H1 (cell line): ENCODE measurements around the gene IFNGR1. TPM values are rescaled to one million over a fixed set of nuclear protein-coding genes. Genes with fewer than 3 reads are reported as not detected.

ENCODE experiments used
- CTCF ChIA-PET: fragments of 300-600 bp; sonication (Branson Sonifier 250); formaldehyde crosslinking; loops from one replicate; lab custom pipeline; 2021; ENCODE audit not compliant: partially characterized antibody; lab: Charles Lee
- POLR2A ChIA-PET: fragments of 300-600 bp; sonication (Branson Sonifier 250); formaldehyde crosslinking; loops from one replicate; lab custom pipeline; 2021; ENCODE audit warnings: inconsistent platforms; ENCODE audit not compliant: partially characterized antibody; lab: Charles Lee
- DNase-seq, 2 experiments: peaks; one replicate each; pipeline versions ENCODE4 v3.0.0 to v3.0.0-alpha.2; 2010 to 2022; ENCODE audit warnings: low spot score in 2 of 2, low read depth in 1 of 2, mixed read lengths in 1 of 2
- FAIRE-seq: peaks from 2 replicates; lab custom pipeline; 2011; peaks lifted over from hg19 to GRCh38; lab: Jason Lieb, UNC
- H2AFZ ChIP-seq: 2 replicates; pipeline ENCODE4 v1.8.1; 2012; ENCODE audit warnings: low read length, inconsistent platforms
- H2AK5ac ChIP-seq: 2 replicates; pipeline ENCODE4 v1.6.1; 2013; ENCODE audit warnings: low read depth, low read length
- H2BK120ac ChIP-seq: replicated peaks from 2 replicates; pipeline ENCODE3; 2013; ENCODE audit warnings: low read depth, low read length, inconsistent platforms
- H2BK12ac ChIP-seq: 2 replicates; pipeline ENCODE4 v1.6.1; 2013; ENCODE audit warnings: low read depth, low read length
- H2BK15ac ChIP-seq: 2 replicates; pipeline ENCODE4 v1.6.1; 2013; ENCODE audit warnings: low read length
- H2BK20ac ChIP-seq: 2 replicates; pipeline ENCODE4 v1.6.1; 2013; ENCODE audit warnings: low read length
- H2BK5ac ChIP-seq: 2 replicates; pipeline ENCODE4 v1.6.1; 2013; ENCODE audit warnings: low read depth, low read length
- H3K14ac ChIP-seq: 2 replicates; pipeline ENCODE4 v1.6.1; 2013; ENCODE audit warnings: inconsistent platforms; ENCODE audit not compliant: insufficient read length
- H3K18ac ChIP-seq: 2 replicates; pipeline ENCODE4 v1.6.1; 2013; ENCODE audit warnings: low read length; ENCODE audit errors: extremely low read depth
- H3K23ac ChIP-seq: 2 replicates; pipeline ENCODE4 v1.6.1; 2013; ENCODE audit warnings: inconsistent platforms; ENCODE audit not compliant: insufficient read length
- H3K23me2 ChIP-seq: 2 replicates; pipeline ENCODE4 v1.6.1; 2013; ENCODE audit warnings: low read depth, low read length
- H3K27ac ChIP-seq: 2 replicates; pipeline ENCODE4 v1.6.1; 2011; ENCODE audit warnings: low read depth, low read length, inconsistent platforms
- H3K27me3 ChIP-seq, 4 experiments: replicated peaks in 1 of 4; 1 replicate in 1 of 4; 2 replicates in 3 of 4; pipeline versions ENCODE4 v1.6.1 to v1.8.1; 2011 to 2013; ENCODE audit warnings: low read length in 3 of 4, mild to moderate bottlenecking in 3 of 4, inconsistent platforms in 2 of 4, mixed read lengths in 2 of 4, moderate library complexity in 1 of 4; ENCODE audit not compliant: control insufficient read depth in 3 of 4, insufficient read depth in 3 of 4; ENCODE audit errors: extremely low read depth in 1 of 4
- H3K36me3 ChIP-seq, 4 experiments: 2 replicates each; pipeline versions ENCODE4 v1.6.1 to v1.8.1; 2011 to 2013; ENCODE audit warnings: mild to moderate bottlenecking in 4 of 4, low read length in 3 of 4, moderate library complexity in 2 of 4, control low read depth in 1 of 4, inconsistent platforms in 1 of 4; ENCODE audit not compliant: insufficient read depth in 4 of 4, control insufficient read depth in 2 of 4
- H3K4ac ChIP-seq: replicated peaks from 2 replicates; pipeline ENCODE3; 2013; ENCODE audit warnings: low read length, low read depth, mixed read lengths, inconsistent platforms; ENCODE audit not compliant: insufficient read length
- H3K4me1 ChIP-seq, 4 experiments: replicated peaks in 1 of 4; 1 replicate in 1 of 4; 2 replicates in 3 of 4; pipeline versions ENCODE4 v1.6.1 to v1.8.1; 2011 to 2013; ENCODE audit warnings: low read length in 3 of 4, inconsistent platforms in 2 of 4, mixed read lengths in 1 of 4; ENCODE audit not compliant: insufficient read depth in 4 of 4, control insufficient read depth in 3 of 4
- H3K4me2 ChIP-seq, 2 experiments: 2 replicates each; pipeline versions ENCODE4 v1.6.1 to v1.8.1; 2011 to 2013; ENCODE audit warnings: low read depth in 2 of 2, low read length in 2 of 2, control low read depth in 1 of 2, inconsistent platforms in 1 of 2, mild to moderate bottlenecking in 1 of 2; ENCODE audit not compliant: insufficient read depth in 1 of 2
- H3K4me3 ChIP-seq, 4 experiments: fragments of 200-600, 300-600 bp in 1 of 4; sonication (generic), shearing (Covaris generic), sonication (Bioruptor Twin) in 1 of 4; 2 replicates each; pipeline versions ENCODE4 v1.5.1 to v1.8.1; 2011 to 2016; ENCODE audit warnings: low read length in 4 of 4, low read depth in 3 of 4, control low read depth in 2 of 4, inconsistent platforms in 2 of 4, mild to moderate bottlenecking in 2 of 4, mixed read lengths in 1 of 4, moderate library complexity in 1 of 4; ENCODE audit not compliant: insufficient read depth in 2 of 4; ENCODE audit errors: extremely low read depth in 1 of 4
- H3K56ac ChIP-seq: replicated peaks from 2 replicates; pipeline ENCODE3; 2013; ENCODE audit warnings: low read depth, mild to moderate bottlenecking, mixed read lengths, low read length, inconsistent platforms; ENCODE audit not compliant: insufficient read length
- H3K79me1 ChIP-seq: 2 replicates; pipeline ENCODE4 v1.6.1; 2013; ENCODE audit warnings: low read depth, low read length, control low read depth
- H3K79me2 ChIP-seq, 2 experiments: 2 replicates each; pipeline versions ENCODE4 v1.6.1 to v1.8.1; 2012 to 2013; ENCODE audit warnings: low read length in 2 of 2, mild to moderate bottlenecking in 2 of 2, inconsistent platforms in 1 of 2; ENCODE audit not compliant: insufficient read depth in 2 of 2, control insufficient read depth in 1 of 2
- H3K9ac ChIP-seq, 4 experiments: replicated peaks in 1 of 4; 1 replicate in 1 of 4; 2 replicates in 3 of 4; pipeline versions ENCODE4 v1.6.1 to v1.8.1; 2011 to 2013; ENCODE audit warnings: low read depth in 3 of 4, low read length in 3 of 4, control low read depth in 2 of 4, mild to moderate bottlenecking in 2 of 4, moderate library complexity in 2 of 4, inconsistent platforms in 1 of 4; ENCODE audit errors: extremely low read depth in 1 of 4
- H3K9me3 ChIP-seq, 2 experiments: 2 replicates each; pipeline versions ENCODE4 v1.6.1 to v1.8.1; 2012 to 2013; ENCODE audit warnings: mild to moderate bottlenecking in 2 of 2, moderate library complexity in 2 of 2, control low read depth in 1 of 2, inconsistent platforms in 1 of 2, low read depth in 1 of 2, low read length in 1 of 2, mixed read lengths in 1 of 2; ENCODE audit not compliant: insufficient read depth in 2 of 2
- H4K20me1 ChIP-seq, 2 experiments: replicated peaks in 1 of 2; 2 replicates each; pipeline versions ENCODE3 to v1.8.1; 2011 to 2013; ENCODE audit warnings: inconsistent platforms in 2 of 2, low read length in 2 of 2, mild to moderate bottlenecking in 1 of 2; ENCODE audit not compliant: insufficient read depth in 2 of 2, control insufficient read depth in 1 of 2
- H4K5ac ChIP-seq: 2 replicates; pipeline ENCODE4 v1.6.1; 2013; ENCODE audit warnings: low read length, low read depth, mixed read lengths, inconsistent platforms; ENCODE audit not compliant: insufficient read length
- H4K8ac ChIP-seq: 2 replicates; pipeline ENCODE4 v1.8.0; 2013; ENCODE audit warnings: mild to moderate bottlenecking, moderate library complexity, low read length, inconsistent platforms; ENCODE audit not compliant: insufficient read depth; ENCODE audit errors: extremely low read depth
- H4K91ac ChIP-seq: replicated peaks from 2 replicates; pipeline ENCODE3; 2013; ENCODE audit warnings: low read length, mixed read lengths, inconsistent platforms; ENCODE audit not compliant: insufficient read length
- ASH2L ChIP-seq: fragments of 200-600, 300-600 bp; sonication (generic); IDR thresholded peaks from one replicate; pipeline ENCODE4 v1.7.1; 2017; ENCODE audit warnings: low read length
- ATF2 ChIP-seq: IDR thresholded peaks from 2 replicates; pipeline ENCODE4 v1.6.1; 2012; ENCODE audit warnings: low read length, inconsistent platforms
- ATF3 ChIP-seq: IDR thresholded peaks from 2 replicates; pipeline ENCODE4 v1.6.1; 2011; ENCODE audit warnings: low read depth, mild to moderate bottlenecking, low read length; ENCODE audit not compliant: insufficient read depth
- GTF2F1 ChIP-seq: IDR thresholded peaks from 2 replicates; pipeline ENCODE4 v1.6.1; 2012; ENCODE audit warnings: low read depth, low read length, improper control_type of control experiment, borderline replicate concordance
- HDAC2 ChIP-seq, 2 experiments: fragments of 300-600 bp in 1 of 2; sonication (generic) in 1 of 2; IDR thresholded peaks; 2 replicates each; pipeline ENCODE4 v1.6.1; 2011 to 2012; ENCODE audit warnings: low read depth in 2 of 2, low read length in 2 of 2, mild to moderate bottlenecking in 2 of 2, moderate library complexity in 2 of 2, borderline replicate concordance in 1 of 2, inconsistent platforms in 1 of 2
- KDM1A ChIP-seq: fragments of 200-600, 300-600 bp; sonication (generic); IDR thresholded peaks from 2 replicates; pipeline ENCODE4 v1.7.1; 2016; ENCODE audit warnings: mild to moderate bottlenecking, low read length, borderline replicate concordance
- KDM4A ChIP-seq: IDR thresholded peaks from one replicate; pipeline ENCODE4 v1.7.1; 2012; ENCODE audit warnings: low read depth, mild to moderate bottlenecking, moderate library complexity, low read length, inconsistent platforms; ENCODE audit not compliant: severe bottlenecking
- MAFK ChIP-seq: IDR thresholded peaks from 2 replicates; pipeline ENCODE4 v1.6.1; 2012; ENCODE audit warnings: low read depth, mild to moderate bottlenecking, improper control_type of control experiment, low read length
- POU5F1 ChIP-seq: IDR thresholded peaks from 2 replicates; pipeline ENCODE4 v1.6.1; 2011; ENCODE audit warnings: low read depth, mild to moderate bottlenecking, low read length, moderate library complexity
- SIN3A ChIP-seq, 2 experiments: IDR thresholded peaks in 1 of 2; conservative IDR thresholded peaks in 1 of 2; 2 replicates each; pipeline ENCODE4 v1.6.1; 2011 to 2012; ENCODE audit warnings: low read length in 2 of 2, improper control_type of control experiment in 1 of 2, low read depth in 1 of 2, mild to moderate bottlenecking in 1 of 2
- TAF7 ChIP-seq: optimal IDR thresholded peaks from 2 replicates; pipeline ENCODE3; 2011; ENCODE audit warnings: low read depth, mild to moderate bottlenecking, inconsistent platforms, low read length, moderate library complexity, borderline replicate concordance
- WGBS, 2 experiments: shearing (Covaris generic) in 1 of 2; methylation state at CpG; one replicate each; pipeline versions ENCODE4 v1.1.6 to v1.1.7; 2013 to 2015; ENCODE audit warnings: low lambda C conversion rate in 2 of 2, mixed read lengths in 2 of 2, inconsistent platforms in 1 of 2, low coverage in 1 of 2, missing lambda C conversion rate in 1 of 2; ENCODE audit not compliant: insufficient replicate concordance in 2 of 2, insufficient coverage in 1 of 2, insufficient read length in 1 of 2; ENCODE audit errors: extremely low coverage in 1 of 2, missing lambda C conversion rate in 1 of 2; 5-methylcytosine and 5-hydroxymethylcytosine counted together
- polyA plus RNA-seq, 7 experiments: library from polyadenylated mRNA; depleted of rRNA in 3 of 7; stranded (reverse) in 5 of 7; unstranded in 2 of 7; fragments of >200 nt in 5 of 7; fragments of 200-250 nt in 2 of 7; gene quantifications; 1 replicate in 5 of 7; 2 replicates in 1 of 7; 4 replicates in 1 of 7; pipeline versions ENCODE4 v1.2.1 to v1.2.3, GENCODE V29; 2011 to 2013; ENCODE audit warnings: missing spikeins in 2 of 7, mixed read lengths in 2 of 7
- total RNA-seq: library from RNA; stranded (reverse); fragmentation: NEBNext Ultra II Directional; extraction: Animal tissue kit (Norgen Biotek cat#: 25700); gene quantifications from 2 replicates; pipeline ENCODE4 v1.2.1, GENCODE V29; 2021

The IFNGR1 gene
- total and polyA plus RNA-seq, 2 of the 8 experiments (the other 6 are each of a cell fraction or from before 2014, with no cell fraction given) = 9.7 to 20.9 TPM

GRCh38 chr6:137160763-137161162 lies 58.4 kb downstream of the IFNGR1 start:
- Histone ChIP-seq H3K4me2 (no peak overlapping the region), H3K79me2 (no peaks in the 10 kb centered on the region), H3K27ac (no peak overlapping the region), H3K79me1 (no peaks in the 10 kb centered on the region), H2AFZ (no peak overlapping the region), H2AK5ac (no peak overlapping the region), H3K4me1 (no peaks in the 10 kb centered on the region), H2BK15ac (no peak overlapping the region), H3K23me2 (no peaks in the 10 kb centered on the region; the same call in 1 of the 2 replicates), H2BK12ac (no peak overlapping the region), H2BK120ac (no peak overlapping the region), H4K20me1 (no peaks in the 10 kb centered on the region), H3K9ac (no peak overlapping the region), H4K8ac (no peak overlapping the region), H3K27me3 (no peaks in the 10 kb centered on the region), H3K4ac (no peak overlapping the region), H3K4me3 (no peak overlapping the region), H4K91ac (no peak overlapping the region), H3K36me3 (no peaks in the 10 kb centered on the region; a peak in 1 of 8 replicates), H3K14ac (no peak overlapping the region), H2BK5ac (no peak overlapping the region), H4K5ac (no peak overlapping the region), H3K56ac (no peak overlapping the region), H2BK20ac (no peak overlapping the region), H3K18ac (no peak overlapping the region), H3K9me3 (peaks cover 33 to 54% of the 10 kb centered on the region in 2 experiments), H3K23ac (no peak overlapping the region)
- FAIRE-seq (no peak), DNase-seq (no peak)
- 81% methylated on average over 3 of the region's 3 CpGs; no CpG with 5 or more reads in 1 of the 2 experiments for WGBS, 2 experiments
- POLR2A ChIA-PET = no interaction called here
- CTCF ChIA-PET = interaction anchor here (0.7 kb wide), 1 partner anchor 10 kb away, joined by 3 read pairs; no protein-coding TSS in a partner anchor
- TF ChIP-seq HDAC2 (IDR thresholded peaks at IDR 0.05; ENCODE audit: borderline replicate concordance in 1 of 2, low read depth in 2 of 2, low read length in 2 of 2) (no peak), ASH2L (no peak), POU5F1 (no peak), SIN3A (conservative IDR thresholded peaks at IDR 0.05 in 1 of 2, IDR thresholded peaks at IDR 0.05 in 1 of 2; ENCODE audit: low read depth in 1 of 2, low read length in 2 of 2) (no peak), GTF2F1 (no peak), MAFK (no peak), KDM1A (no peak), ATF3 (no peak), ATF2 (no peak), TAF7 (no peak), KDM4A (no peak)
